Activated CD4-positive, alpha-beta T cell treated with anti-CD3 and anti-CD28 coated beads, Interleukin-2, amount 50 U/mL, for 48 hours (primary cell): ENCODE data around the gene RCAN2.

ENCODE experiments used
- DNase-seq, 2 experiments: peaks; one replicate each; pipeline ENCODE4 v3.0.0-alpha.2; 2020

Gene RCAN2

GRCh38 chr6:46288835-46289234 lies 202.4 kb downstream of the RCAN2 start:
- DNase-seq: no peak

GRCh38 chr6:46287681-46288080 lies 203.6 kb downstream of the RCAN2 start:
- DNase-seq: no peak

GRCh38 chr6:46287043-46287442 lies 204.2 kb downstream of the RCAN2 start:
- DNase-seq: no peak

- no peak for DNase-seq
Observed at GRCh38 chr6:46284475-46284874, 206.8 kb downstream of the RCAN2 start.

- DNase-seq: no peak
Observed at GRCh38 chr6:46281110-46281509, 210.1 kb downstream of the RCAN2 start.

- DNase-seq: no peak
Observed at GRCh38 chr6:46279874-46280273, 211.4 kb downstream of the RCAN2 start.

GRCh38 chr6:46276576-46277142 lies 214.6 kb downstream of the RCAN2 start:
- DNase-seq: no peak

- DNase-seq: no peak
Observed at GRCh38 chr6:46274502-46274901, 216.7 kb downstream of the RCAN2 start.

- DNase-seq: no peak
Observed at GRCh38 chr6:46273911-46274310, 217.3 kb downstream of the RCAN2 start.

- DNase-seq: no peak
Observed at GRCh38 chr6:46271728-46272127, 219.5 kb downstream of the RCAN2 start.

GRCh38 chr6:46271107-46271506 lies 220.1 kb downstream of the RCAN2 start:
- no peak for DNase-seq

GRCh38 chr6:46270336-46270735 lies 220.9 kb downstream of the RCAN2 start:
- no peak for DNase-seq

GRCh38 chr6:46269447-46270229 lies 221.6 kb downstream of the RCAN2 start:
- DNase-seq: no peak

- DNase-seq: no peak
Observed at GRCh38 chr6:46267515-46267914, 223.7 kb downstream of the RCAN2 start.

- DNase-seq: no peak
Observed at GRCh38 chr6:46265373-46265772, 225.9 kb downstream of the RCAN2 start.

GRCh38 chr6:46263707-46264086 lies 227.6 kb downstream of the RCAN2 start:
- DNase-seq: no peak

GRCh38 chr6:46262928-46263706 lies 228.1 kb downstream of the RCAN2 start:
- no peak for DNase-seq

- DNase-seq: no peak
Observed at GRCh38 chr6:46258249-46258648, 233.0 kb downstream of the RCAN2 start.

GRCh38 chr6:46255528-46255927 lies 235.7 kb downstream of the RCAN2 start:
- no peak for DNase-seq

GRCh38 chr6:46254946-46255345 lies 236.3 kb downstream of the RCAN2 start:
- no peak for DNase-seq

GRCh38 chr6:46254331-46254730 lies 236.9 kb downstream of the RCAN2 start:
- DNase-seq: no peak

- DNase-seq: no peak
Observed at GRCh38 chr6:46251583-46252339, 239.5 kb downstream of the RCAN2 start.

- DNase-seq: no peak
Observed at GRCh38 chr6:46248143-46248542, 243.1 kb downstream of the RCAN2 start.
